Colon (tissue), 2 donors: ENCODE measurements around the gene CYP19A1.
"Not testable (repeated sequence)": the region's sequence is repeated elsewhere in the genome, so short reads cannot be mapped to it uniquely, and the experiment has no call there.

Experiments
- FAIRE-seq: peaks from 2 replicates; lab custom pipeline; 2012; peaks lifted over from hg19 to GRCh38; lab: Jason Lieb, UNC
- donor health status: control.
- donor health status: control.

Gene CYP19A1

GRCh38 chr15:51205050-51205975 is 133.1 kb downstream of the CYP19A1 start:
- no peak for FAIRE-seq

- no peak for FAIRE-seq
Observed at GRCh38 chr15:51203797-51204196, 134.6 kb downstream of the CYP19A1 start.

GRCh38 chr15:51202783-51203182 is 135.6 kb downstream of the CYP19A1 start:
- no peak for FAIRE-seq

- FAIRE-seq = no peak
Observed at GRCh38 chr15:51201581-51201980, 136.8 kb downstream of the CYP19A1 start.

- FAIRE-seq = no peak
Observed at GRCh38 chr15:51200792-51201191, 137.6 kb downstream of the CYP19A1 start.

- no peak for FAIRE-seq
Observed at GRCh38 chr15:51199541-51199940, 138.9 kb downstream of the CYP19A1 start.

GRCh38 chr15:51198701-51199232 is 139.6 kb downstream of the CYP19A1 start:
- FAIRE-seq = no peak

- no peak for FAIRE-seq
Observed at GRCh38 chr15:51195459-51195858, 142.9 kb downstream of the CYP19A1 start.

- FAIRE-seq = no peak
Observed at GRCh38 chr15:51193979-51194378, 144.4 kb downstream of the CYP19A1 start.

- FAIRE-seq = no peak
Observed at GRCh38 chr15:51193526-51193925, 144.9 kb downstream of the CYP19A1 start.

- FAIRE-seq = no peak
Observed at GRCh38 chr15:51192521-51193280, 145.7 kb downstream of the CYP19A1 start.

GRCh38 chr15:51191766-51192165 is 146.6 kb downstream of the CYP19A1 start:
- no peak for FAIRE-seq

- no peak for FAIRE-seq
Observed at GRCh38 chr15:51191072-51191670, 147.2 kb downstream of the CYP19A1 start.

- no peak for FAIRE-seq
Observed at GRCh38 chr15:51190424-51191068, 147.8 kb downstream of the CYP19A1 start.

GRCh38 chr15:51189669-51190385 is 148.6 kb downstream of the CYP19A1 start:
- FAIRE-seq = no peak

GRCh38 chr15:51188791-51189190 is 149.6 kb downstream of the CYP19A1 start:
- not testable (repeated sequence) for FAIRE-seq

GRCh38 chr15:51186891-51187290 is 151.5 kb downstream of the CYP19A1 start:
- FAIRE-seq = no peak

GRCh38 chr15:51186181-51186705 is 152.2 kb downstream of the CYP19A1 start:
- FAIRE-seq = no peak

GRCh38 chr15:51185213-51186159 is 152.9 kb downstream of the CYP19A1 start:
- no peak for FAIRE-seq

GRCh38 chr15:51184627-51185026 is 153.8 kb downstream of the CYP19A1 start:
- no peak for FAIRE-seq
